Ishikawa (cell line): ENCODE data around the gene BAHD1.

Source experiments
- FOXM1 ChIP-seq: IDR thresholded peaks from 2 replicates; pipeline ENCODE4 v1.6.1; 2012; ENCODE audit warnings: low read depth, borderline replicate concordance
- MAX ChIP-seq: IDR thresholded peaks from 2 replicates; pipeline ENCODE4 v1.6.1; 2012
- RAD21 ChIP-seq: IDR thresholded peaks from 2 replicates; pipeline ENCODE4 v1.6.1; 2012; ENCODE audit warnings: low read depth
- TAF1 ChIP-seq: IDR thresholded peaks from 2 replicates; pipeline ENCODE4 v1.6.1; 2012; ENCODE audit warnings: low read depth, mild to moderate bottlenecking
- ZBTB7A ChIP-seq: IDR thresholded peaks from 2 replicates; pipeline ENCODE4 v1.6.1; 2012; ENCODE audit warnings: low read depth
- TF ChIP-seq, protein P1 (sequence below): IDR thresholded peaks from 2 replicates; pipeline ENCODE4 v1.6.1; 2012; ENCODE audit warnings: low read depth, mild to moderate bottlenecking

- TF ChIP-seq TAF1 (no peak), ZBTB7A (no peak), RAD21 (no peak), FOXM1 (no peak), MAX (no peak)
- TF ChIP-seq, protein P1, sequence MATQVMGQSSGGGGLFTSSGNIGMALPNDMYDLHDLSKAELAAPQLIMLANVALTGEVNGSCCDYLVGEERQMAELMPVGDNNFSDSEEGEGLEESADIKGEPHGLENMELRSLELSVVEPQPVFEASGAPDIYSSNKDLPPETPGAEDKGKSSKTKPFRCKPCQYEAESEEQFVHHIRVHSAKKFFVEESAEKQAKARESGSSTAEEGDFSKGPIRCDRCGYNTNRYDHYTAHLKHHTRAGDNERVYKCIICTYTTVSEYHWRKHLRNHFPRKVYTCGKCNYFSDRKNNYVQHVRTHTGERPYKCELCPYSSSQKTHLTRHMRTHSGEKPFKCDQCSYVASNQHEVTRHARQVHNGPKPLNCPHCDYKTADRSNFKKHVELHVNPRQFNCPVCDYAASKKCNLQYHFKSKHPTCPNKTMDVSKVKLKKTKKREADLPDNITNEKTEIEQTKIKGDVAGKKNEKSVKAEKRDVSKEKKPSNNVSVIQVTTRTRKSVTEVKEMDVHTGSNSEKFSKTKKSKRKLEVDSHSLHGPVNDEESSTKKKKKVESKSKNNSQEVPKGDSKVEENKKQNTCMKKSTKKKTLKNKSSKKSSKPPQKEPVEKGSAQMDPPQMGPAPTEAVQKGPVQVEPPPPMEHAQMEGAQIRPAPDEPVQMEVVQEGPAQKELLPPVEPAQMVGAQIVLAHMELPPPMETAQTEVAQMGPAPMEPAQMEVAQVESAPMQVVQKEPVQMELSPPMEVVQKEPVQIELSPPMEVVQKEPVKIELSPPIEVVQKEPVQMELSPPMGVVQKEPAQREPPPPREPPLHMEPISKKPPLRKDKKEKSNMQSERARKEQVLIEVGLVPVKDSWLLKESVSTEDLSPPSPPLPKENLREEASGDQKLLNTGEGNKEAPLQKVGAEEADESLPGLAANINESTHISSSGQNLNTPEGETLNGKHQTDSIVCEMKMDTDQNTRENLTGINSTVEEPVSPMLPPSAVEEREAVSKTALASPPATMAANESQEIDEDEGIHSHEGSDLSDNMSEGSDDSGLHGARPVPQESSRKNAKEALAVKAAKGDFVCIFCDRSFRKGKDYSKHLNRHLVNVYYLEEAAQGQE, result no peak
Measured at GRCh38 chr15:40428185-40428584, 12.6 kb upstream of the BAHD1 start.
